GM12873 (cell line): ENCODE data around the gene RNF8.

Experiments used
- TF ChIP-seq, protein P1 (sequence below): IDR thresholded peaks from 2 replicates; pipeline ENCODE4 v1.5.1; 2012; ENCODE audit warnings: low read depth, mild to moderate bottlenecking, moderate library complexity, low read length, control low read depth; ENCODE audit not compliant: insufficient read depth; ENCODE audit errors: missing control alignments

RNF8 gene

DNA sequence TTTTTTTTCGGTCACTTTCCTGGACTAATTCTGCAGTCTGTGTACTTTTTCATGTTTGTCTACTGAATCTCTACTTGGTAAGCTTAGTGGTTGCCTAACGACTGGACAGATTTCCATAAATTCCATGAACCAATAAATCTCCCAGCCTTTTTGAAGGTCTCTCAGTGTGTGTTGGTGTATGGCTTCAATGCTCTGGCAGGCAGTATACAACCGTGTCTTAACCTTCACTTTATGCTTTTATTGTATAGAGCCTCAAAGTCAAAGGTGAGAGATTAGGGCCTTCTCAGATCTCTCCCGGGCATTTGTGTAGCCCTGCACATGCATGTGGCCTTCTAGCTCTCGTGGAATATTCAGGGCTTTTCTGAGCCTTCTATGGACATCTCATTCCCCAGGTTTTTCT, 64.9 kb downstream of the RNF8 start:
- TF ChIP-seq, protein P1, sequence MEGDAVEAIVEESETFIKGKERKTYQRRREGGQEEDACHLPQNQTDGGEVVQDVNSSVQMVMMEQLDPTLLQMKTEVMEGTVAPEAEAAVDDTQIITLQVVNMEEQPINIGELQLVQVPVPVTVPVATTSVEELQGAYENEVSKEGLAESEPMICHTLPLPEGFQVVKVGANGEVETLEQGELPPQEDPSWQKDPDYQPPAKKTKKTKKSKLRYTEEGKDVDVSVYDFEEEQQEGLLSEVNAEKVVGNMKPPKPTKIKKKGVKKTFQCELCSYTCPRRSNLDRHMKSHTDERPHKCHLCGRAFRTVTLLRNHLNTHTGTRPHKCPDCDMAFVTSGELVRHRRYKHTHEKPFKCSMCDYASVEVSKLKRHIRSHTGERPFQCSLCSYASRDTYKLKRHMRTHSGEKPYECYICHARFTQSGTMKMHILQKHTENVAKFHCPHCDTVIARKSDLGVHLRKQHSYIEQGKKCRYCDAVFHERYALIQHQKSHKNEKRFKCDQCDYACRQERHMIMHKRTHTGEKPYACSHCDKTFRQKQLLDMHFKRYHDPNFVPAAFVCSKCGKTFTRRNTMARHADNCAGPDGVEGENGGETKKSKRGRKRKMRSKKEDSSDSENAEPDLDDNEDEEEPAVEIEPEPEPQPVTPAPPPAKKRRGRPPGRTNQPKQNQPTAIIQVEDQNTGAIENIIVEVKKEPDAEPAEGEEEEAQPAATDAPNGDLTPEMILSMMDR, result no peak

DNA sequence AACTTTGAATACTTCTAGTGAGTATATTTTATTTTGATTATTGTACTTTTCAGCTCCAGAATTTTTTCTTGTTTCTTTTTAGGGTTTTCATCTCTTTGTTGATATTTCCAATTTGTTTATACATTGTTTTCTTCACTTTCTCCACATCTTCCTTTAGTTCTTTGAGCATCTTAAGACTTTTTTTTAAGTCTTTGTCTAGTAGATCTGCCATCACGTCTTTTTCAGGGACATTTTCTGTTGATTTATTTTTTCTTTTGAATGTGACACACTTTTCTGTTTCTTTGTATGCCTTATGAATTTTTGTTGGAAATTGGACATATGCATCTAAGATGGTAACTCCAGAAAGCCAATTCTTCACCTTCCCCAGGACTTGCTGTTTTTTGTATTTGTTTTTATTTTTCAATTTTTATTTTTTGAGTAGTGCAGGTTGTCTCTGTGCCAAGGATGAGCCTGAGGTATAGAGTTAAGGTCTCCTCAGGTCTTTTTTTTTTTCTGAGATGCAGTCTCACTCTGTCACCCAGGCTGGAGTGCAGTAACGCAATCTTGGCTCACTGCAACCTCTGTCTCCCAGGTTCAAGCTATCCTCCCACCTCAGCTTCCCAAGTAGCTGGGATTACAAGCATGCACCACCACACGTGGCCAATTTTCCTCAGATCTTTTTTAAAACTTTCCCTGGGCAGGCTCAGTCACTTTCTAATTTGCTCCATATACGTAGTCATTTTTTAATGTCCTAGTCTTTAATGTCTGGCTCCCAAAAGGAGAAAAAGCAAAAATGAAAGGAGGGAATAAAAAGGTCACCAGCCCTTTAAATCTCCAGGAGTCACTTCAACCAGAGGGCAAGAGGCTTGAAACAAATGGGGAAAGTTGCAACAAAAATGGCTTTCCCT, 72.5 kb downstream of the RNF8 start:
- TF ChIP-seq, protein P1, result no peak

DNA sequence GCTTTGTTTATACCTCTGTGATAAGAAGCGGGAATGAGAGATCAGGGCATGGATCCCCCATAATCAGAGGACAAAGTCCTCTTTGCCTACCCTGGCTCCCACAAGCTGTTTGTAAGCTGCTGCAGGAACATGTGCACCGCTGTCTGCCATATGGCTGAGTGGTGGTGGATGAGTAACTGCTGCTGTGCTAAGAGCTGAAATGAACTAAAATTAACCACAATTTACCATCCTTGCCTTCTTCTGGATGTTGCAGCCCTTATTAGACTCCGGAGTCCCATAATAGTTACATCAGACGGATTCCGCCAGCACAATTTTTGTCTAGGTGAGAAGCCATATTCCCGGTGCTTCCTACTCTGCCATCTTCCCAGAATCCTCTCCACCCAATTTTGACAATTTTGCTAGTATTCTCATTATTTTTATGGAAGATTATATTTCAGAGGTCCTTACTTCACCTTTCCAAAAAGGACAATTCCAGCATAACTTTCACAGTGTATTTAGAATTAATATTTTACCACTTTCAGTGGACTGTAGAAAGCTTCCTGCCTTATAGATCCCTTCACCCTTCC, 73.2 kb downstream of the RNF8 start:
- TF ChIP-seq, protein P1, result no peak

DNA sequence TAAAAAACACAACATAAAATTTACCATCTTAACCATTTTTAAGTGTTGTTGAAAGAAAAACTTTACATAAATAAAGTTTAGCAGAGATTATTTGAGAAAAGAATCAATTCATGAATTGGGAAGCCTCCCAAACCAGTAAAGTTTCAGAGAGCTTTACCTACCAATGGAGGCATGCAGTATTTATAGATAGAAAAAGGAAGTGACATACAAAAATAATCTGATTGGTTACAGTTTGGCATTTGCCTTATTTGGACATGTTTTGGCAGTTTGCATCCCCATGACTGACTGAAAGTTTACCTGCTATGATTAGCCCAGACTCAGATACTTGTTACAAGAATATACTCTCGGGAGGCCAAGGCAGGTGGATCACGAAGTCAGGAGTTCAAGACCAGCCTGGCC, 75.6 kb downstream of the RNF8 start:
- TF ChIP-seq, protein P1, result no peak

DNA sequence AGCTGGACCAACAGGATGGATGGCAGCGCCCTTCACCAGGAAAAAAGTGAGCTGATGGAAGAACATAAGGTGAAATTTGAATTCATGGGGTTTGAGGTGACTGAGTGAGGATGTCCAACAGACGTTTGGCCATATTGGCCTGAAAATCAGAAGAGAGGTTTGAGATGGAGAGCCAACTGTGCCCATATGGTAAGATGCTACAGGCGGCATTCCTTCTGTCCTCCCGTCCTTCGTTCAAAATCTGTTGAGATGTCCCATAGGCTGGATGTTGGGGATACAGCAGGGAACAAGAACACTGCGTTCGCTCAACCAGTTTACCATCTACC, 78.8 kb downstream of the RNF8 start:
- TF ChIP-seq, protein P1, result no peak

DNA sequence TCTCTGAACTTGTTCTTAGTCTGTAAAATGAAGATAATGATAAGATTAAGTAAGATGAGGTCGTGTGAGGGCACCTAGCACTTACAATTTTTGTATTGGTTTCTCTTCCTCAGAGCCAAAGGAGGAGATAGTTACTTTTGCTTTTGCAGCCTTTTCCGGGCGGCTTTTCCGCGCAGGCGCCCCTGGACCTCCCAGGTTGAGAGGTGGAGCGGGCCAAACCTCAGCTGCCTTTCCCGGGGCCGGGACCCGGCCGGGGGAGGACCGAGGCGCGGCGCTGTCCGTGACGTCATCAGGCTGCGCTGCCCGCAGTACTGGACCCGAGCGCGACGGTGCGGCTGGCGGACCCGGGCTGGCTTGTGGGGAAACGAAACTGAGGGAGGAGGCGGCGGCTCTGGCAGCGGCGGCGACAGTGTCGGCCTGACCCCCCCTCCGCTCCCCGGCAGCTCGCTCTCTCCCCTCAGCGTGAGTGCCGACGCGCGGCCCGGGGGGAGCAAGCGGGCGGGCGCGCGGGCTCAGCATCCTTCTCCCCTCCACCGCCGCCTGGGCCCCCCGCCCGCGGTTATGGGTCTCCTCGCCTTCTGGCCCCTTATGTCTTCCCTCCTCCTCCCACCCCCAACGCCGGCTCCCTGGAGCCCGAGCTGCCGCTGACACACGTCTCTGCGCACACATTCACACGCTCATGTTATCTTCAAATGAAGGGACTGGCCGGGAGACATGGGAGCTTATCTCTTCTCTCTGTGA, 79.3 kb downstream of the RNF8 start, which contains the start of gene CMTR1:
CMTR1 (plus strand) TSS at position 306 of the 741 bp plus-strand sequence. CDS start 2,409 bp downstream, outside the sequence.
- TF ChIP-seq, protein P1, result no peak

DNA sequence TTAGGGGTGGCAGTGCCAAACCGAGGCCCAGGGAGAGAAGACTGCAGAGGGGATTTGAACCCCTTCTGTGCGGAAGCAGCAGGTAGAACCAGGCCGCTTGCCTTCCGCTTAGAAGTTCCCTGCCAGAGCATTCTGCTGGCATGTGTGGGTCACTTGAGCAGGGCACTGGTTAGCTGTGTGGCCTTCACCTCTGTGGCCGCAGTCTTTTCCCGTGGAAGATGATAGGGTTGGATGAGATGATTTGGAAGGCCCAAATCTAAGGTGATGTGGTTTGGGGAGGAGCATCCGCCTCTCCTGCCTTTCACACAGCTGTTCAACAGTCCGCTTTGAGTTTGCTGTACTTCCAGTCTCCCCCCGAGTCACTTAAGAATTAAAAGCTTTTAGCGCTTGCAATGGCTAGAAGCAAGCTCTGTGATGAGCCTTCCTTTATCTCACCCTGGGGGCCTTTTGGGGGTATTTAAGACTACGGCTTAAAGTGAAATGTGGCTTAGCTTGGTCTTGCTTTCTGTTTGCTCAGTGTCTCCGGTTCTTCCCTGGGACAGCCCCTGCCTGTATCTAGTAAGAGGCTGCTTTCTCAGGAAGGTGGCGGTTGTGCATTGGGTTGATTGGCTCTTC, 80.0 kb downstream of the RNF8 start:
- TF ChIP-seq, protein P1, result no peak
